Measurements from ENCODE around the gene TLK1. TPM values are rescaled to one million over a fixed set of nuclear protein-coding genes. Genes with fewer than 3 reads are reported as not detected.

TLK1 gene
- total RNA-seq, 2 donors from 2014 or later: 31.9 to 48.1 TPM

- no peak for DNase-seq
- intact Hi-C loops (cut with DNase I): no loop called here
Observed at GRCh38 chr2:171132086-171132485, 28.6 kb downstream of the TLK1 start.

GRCh38 chr2:171128461-171128860 lies 32.2 kb downstream of the TLK1 start:
- Histone ChIP-seq H3K9me3 (no peaks in the 10 kb centered on the region), H3K36me3 (replicated peaks in 1 of 2; ENCODE audit: insufficient read depth in 1 of 2, low read depth in 2 of 2) (no peaks in the 10 kb centered on the region), H3K4me3 (no peak overlapping the region), H3K27ac (no peak overlapping the region), H3K4me1 (peaks cover 24% of the 10 kb centered on the region), H3K27me3 (no peaks in the 10 kb centered on the region)
- DNase-seq (no peak), ATAC-seq (no peak)
- intact Hi-C loops (cut with DNase I): no loop called here
- no peak for TF ChIP-seq POLR2A (IDR thresholded peaks at IDR 0.05)
- TF ChIP-seq CTCF (IDR thresholded peaks at IDR 0.05): no peak
- WGBS, 2 donors: 26 to 71% methylated on average over 1 of the region's 1 CpG

More at GRCh38 chr2:171132086-171132485, 28.6 kb downstream of the TLK1 start:
- no peak for ATAC-seq
- peaks cover 21% of the 10 kb centered on the region for H3K4me1 ChIP-seq
- H3K27ac ChIP-seq: no peak overlapping the region
- H3K27me3 ChIP-seq: no peaks in the 10 kb centered on the region
- 70 to 79% methylated on average over 5 of the region's 5 CpGs for WGBS, 2 donors
- no peaks in the 10 kb centered on the region for H3K9me3 ChIP-seq
- H3K36me3 ChIP-seq (replicated peaks in 1 of 2; ENCODE audit: insufficient read depth in 1 of 2, low read depth in 2 of 2): no peaks in the 10 kb centered on the region
- TF ChIP-seq POLR2A (IDR thresholded peaks at IDR 0.05): no peak
- no peak overlapping the region for H3K4me3 ChIP-seq

- Histone ChIP-seq H3K27ac (no peak overlapping the region), H3K27me3 (no peaks in the 10 kb centered on the region), H3K4me1 (peaks cover 17% of the 10 kb centered on the region), H3K9me3 (no peaks in the 10 kb centered on the region), H3K4me3 (no peak overlapping the region), H3K36me3 (replicated peaks in 1 of 2; ENCODE audit: insufficient read depth in 1 of 2, low read depth in 2 of 2) (no peaks in the 10 kb centered on the region)
- 77 to 82% methylated on average over 4 of the region's 4 CpGs for WGBS, 2 donors
- no peak for ATAC-seq
- DNase-seq: no peak
- TF ChIP-seq POLR2A (IDR thresholded peaks at IDR 0.05): no peak
- TF ChIP-seq CTCF (IDR thresholded peaks at IDR 0.05): no peak
- intact Hi-C loops (cut with DNase I): no loop called here
Observed at GRCh38 chr2:171124541-171124940, 36.2 kb downstream of the TLK1 start.

- ATAC-seq (no peak), DNase-seq (no peak)
- intact Hi-C loops (cut with DNase I): no loop called here
- Histone ChIP-seq H3K27ac (no peak overlapping the region), H3K9me3 (no peaks in the 10 kb centered on the region), H3K4me3 (no peak overlapping the region), H3K4me1 (peaks cover 12% of the 10 kb centered on the region), H3K36me3 (replicated peaks in 1 of 2; ENCODE audit: insufficient read depth in 1 of 2, low read depth in 2 of 2) (no peaks in the 10 kb centered on the region), H3K27me3 (no peaks in the 10 kb centered on the region)
- no peak for TF ChIP-seq CTCF (IDR thresholded peaks at IDR 0.05)
- TF ChIP-seq POLR2A (IDR thresholded peaks at IDR 0.05): no peak
Observed at GRCh38 chr2:171109571-171109970, 51.1 kb downstream of the TLK1 start.

DNA sequence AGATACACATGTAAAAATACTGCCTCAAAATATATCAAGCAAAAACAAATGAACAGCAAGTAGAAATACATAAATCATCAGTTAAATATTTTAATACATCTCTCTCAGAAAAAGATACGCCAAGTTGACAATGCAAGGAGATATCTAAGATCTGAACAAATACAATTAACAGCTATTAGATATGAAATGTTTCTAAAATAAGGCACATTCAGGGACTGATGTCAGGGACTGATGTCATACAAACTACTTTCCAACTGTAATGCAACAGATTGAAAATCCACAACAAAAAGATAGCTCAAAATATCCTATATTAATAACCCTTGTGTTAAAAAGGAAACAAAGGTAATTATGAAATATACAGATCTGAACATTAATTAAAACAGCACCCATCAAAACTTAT lies 51.7 kb downstream of the TLK1 start:
- intact Hi-C loops (cut with DNase I): no loop called here
- Histone ChIP-seq H3K36me3 (replicated peaks in 1 of 2; ENCODE audit: insufficient read depth in 1 of 2, low read depth in 2 of 2) (no peaks in the 10 kb centered on the region), H3K4me1 (peaks cover 12% of the 10 kb centered on the region), H3K27ac (no peak overlapping the region), H3K9me3 (no peaks in the 10 kb centered on the region), H3K27me3 (no peaks in the 10 kb centered on the region), H3K4me3 (no peak overlapping the region)
- ATAC-seq (no peak), DNase-seq (no peak)
- WGBS, 2 donors: 61 to 69% methylated on average over 1 of the region's 1 CpG
- TF ChIP-seq POLR2A (IDR thresholded peaks at IDR 0.05) (no peak), CTCF (IDR thresholded peaks at IDR 0.05) (no peak)
